Esophagus muscularis mucosa (tissue), 4 donors: ENCODE measurements around the gene RASA4.
"Not testable (repeated sequence)": the region's sequence is repeated elsewhere in the genome, so short reads cannot be mapped to it uniquely, and the experiment has no call there.

Experiments
- CTCF ChIP-seq, 3 experiments: fragments of 200-600 bp in 2 of 3; fragments of 450-650 bp in 1 of 3; sonication (generic) in 2 of 3; IDR thresholded peaks; one replicate each; pipeline ENCODE4 v1.5.1; 2017 to 2019; ENCODE audit warnings: antibody characterized with exemption in 3 of 3, mild to moderate bottlenecking in 2 of 3, moderate library complexity in 1 of 3
- EP300 ChIP-seq: sonication (generic); formaldehyde crosslinking; IDR thresholded peaks from one replicate; pipeline ENCODE4 v1.6.1; 2017; ENCODE audit warnings: antibody characterized with exemption
- POLR2AphosphoS5 ChIP-seq, 2 donors: sonication (generic); formaldehyde crosslinking; IDR thresholded peaks; one replicate each; pipeline ENCODE4 v1.6.1; 2017; ENCODE audit warnings: antibody characterized with exemption in 2 of 2

GRCh38 chr7:102577315-102578240, 39.0 kb downstream of the RASA4 start:
- TF ChIP-seq POLR2AphosphoS5 (IDR thresholded peaks at IDR 0.05); CTCF (IDR thresholded peaks at IDR 0.05); EP300: not testable (repeated sequence)
